Measurements from ENCODE around the gene EFNA1. TPM values are rescaled to one million over a fixed set of nuclear protein-coding genes. Genes with fewer than 3 reads are reported as not detected.

EFNA1 gene
- total and polyA plus RNA-seq, 2 of the 13 experiments (the other 11 are each of a cell fraction or from before 2014, with no cell fraction given): 81.8 to 874 TPM

- TF ChIP-seq YEATS4 (CRISPR knock-in tag; IDR thresholded peaks at IDR 0.05; ENCODE audit: borderline replicate concordance): no peak
- TF ChIP-seq, protein P1, sequence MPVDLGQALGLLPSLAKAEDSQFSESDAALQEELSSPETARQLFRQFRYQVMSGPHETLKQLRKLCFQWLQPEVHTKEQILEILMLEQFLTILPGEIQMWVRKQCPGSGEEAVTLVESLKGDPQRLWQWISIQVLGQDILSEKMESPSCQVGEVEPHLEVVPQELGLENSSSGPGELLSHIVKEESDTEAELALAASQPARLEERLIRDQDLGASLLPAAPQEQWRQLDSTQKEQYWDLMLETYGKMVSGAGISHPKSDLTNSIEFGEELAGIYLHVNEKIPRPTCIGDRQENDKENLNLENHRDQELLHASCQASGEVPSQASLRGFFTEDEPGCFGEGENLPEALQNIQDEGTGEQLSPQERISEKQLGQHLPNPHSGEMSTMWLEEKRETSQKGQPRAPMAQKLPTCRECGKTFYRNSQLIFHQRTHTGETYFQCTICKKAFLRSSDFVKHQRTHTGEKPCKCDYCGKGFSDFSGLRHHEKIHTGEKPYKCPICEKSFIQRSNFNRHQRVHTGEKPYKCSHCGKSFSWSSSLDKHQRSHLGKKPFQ (CRISPR knock-in tag; IDR thresholded peaks at IDR 0.05; ENCODE audit: insufficient replicate concordance): no peak
- TF ChIP-seq HMGXB4 (CRISPR knock-in tag; IDR thresholded peaks at IDR 0.05; ENCODE audit: borderline replicate concordance in 1 of 2, low read depth in 1 of 2): peak in 1 of 2 experiments; percentile 24; a peak in 1 of 4 replicates
- TF ChIP-seq, protein P2, sequence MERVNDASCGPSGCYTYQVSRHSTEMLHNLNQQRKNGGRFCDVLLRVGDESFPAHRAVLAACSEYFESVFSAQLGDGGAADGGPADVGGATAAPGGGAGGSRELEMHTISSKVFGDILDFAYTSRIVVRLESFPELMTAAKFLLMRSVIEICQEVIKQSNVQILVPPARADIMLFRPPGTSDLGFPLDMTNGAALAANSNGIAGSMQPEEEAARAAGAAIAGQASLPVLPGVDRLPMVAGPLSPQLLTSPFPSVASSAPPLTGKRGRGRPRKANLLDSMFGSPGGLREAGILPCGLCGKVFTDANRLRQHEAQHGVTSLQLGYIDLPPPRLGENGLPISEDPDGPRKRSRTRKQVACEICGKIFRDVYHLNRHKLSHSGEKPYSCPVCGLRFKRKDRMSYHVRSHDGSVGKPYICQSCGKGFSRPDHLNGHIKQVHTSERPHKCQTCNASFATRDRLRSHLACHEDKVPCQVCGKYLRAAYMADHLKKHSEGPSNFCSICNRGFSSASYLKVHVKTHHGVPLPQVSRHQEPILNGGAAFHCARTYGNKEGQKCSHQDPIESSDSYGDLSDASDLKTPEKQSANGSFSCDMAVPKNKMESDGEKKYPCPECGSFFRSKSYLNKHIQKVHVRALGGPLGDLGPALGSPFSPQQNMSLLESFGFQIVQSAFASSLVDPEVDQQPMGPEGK (CRISPR knock-in tag; IDR thresholded peaks at IDR 0.05): peak; percentile 23; the same call in 1 of the 2 replicates
- no peak for TF ChIP-seq CERS6 (CRISPR knock-in tag; IDR thresholded peaks at IDR 0.05)
- TF ChIP-seq ZNF891 (CRISPR knock-in tag; IDR thresholded peaks at IDR 0.05): no peak; the same call in 1 of the 2 replicates
- TF ChIP-seq, protein P3, sequence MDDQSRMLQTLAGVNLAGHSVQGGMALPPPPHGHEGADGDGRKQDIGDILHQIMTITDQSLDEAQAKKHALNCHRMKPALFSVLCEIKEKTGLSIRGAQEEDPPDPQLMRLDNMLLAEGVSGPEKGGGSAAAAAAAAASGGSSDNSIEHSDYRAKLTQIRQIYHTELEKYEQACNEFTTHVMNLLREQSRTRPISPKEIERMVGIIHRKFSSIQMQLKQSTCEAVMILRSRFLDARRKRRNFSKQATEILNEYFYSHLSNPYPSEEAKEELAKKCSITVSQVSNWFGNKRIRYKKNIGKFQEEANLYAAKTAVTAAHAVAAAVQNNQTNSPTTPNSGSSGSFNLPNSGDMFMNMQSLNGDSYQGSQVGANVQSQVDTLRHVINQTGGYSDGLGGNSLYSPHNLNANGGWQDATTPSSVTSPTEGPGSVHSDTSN (CRISPR knock-in tag; IDR thresholded peaks at IDR 0.05; ENCODE audit: borderline replicate concordance): no peak
- TF ChIP-seq, protein P4, sequence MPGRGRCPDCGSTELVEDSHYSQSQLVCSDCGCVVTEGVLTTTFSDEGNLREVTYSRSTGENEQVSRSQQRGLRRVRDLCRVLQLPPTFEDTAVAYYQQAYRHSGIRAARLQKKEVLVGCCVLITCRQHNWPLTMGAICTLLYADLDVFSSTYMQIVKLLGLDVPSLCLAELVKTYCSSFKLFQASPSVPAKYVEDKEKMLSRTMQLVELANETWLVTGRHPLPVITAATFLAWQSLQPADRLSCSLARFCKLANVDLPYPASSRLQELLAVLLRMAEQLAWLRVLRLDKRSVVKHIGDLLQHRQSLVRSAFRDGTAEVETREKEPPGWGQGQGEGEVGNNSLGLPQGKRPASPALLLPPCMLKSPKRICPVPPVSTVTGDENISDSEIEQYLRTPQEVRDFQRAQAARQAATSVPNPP (CRISPR knock-in tag; IDR thresholded peaks at IDR 0.05): no peak
- no peak for TF ChIP-seq CEBPG (CRISPR knock-in tag; IDR thresholded peaks at IDR 0.05)
- TF ChIP-seq NFE2 (CRISPR knock-in tag; IDR thresholded peaks at IDR 0.05): no peak
- 0 out of 2 replicates have a peak, but pooled peaks have one; percentile 9 for TF ChIP-seq GATAD2A (CRISPR knock-in tag; IDR thresholded peaks at IDR 0.05)
- TF ChIP-seq PCBP1 (IDR thresholded peaks at IDR 0.05; ENCODE audit: borderline replicate concordance, low read depth, low read length): no peak
- no peak for TF ChIP-seq ZSCAN30 (CRISPR knock-in tag; IDR thresholded peaks at IDR 0.05)
- TF ChIP-seq DNMT1 (CRISPR knock-in tag; IDR thresholded peaks at IDR 0.05): 0 out of 2 replicates have a peak, but pooled peaks have one; percentile 61
- no peak for TF ChIP-seq LCORL (IDR thresholded peaks at IDR 0.05)
- peak; percentile 50; the same call in 1 of the 2 replicates for TF ChIP-seq LCORL (CRISPR knock-in tag; IDR thresholded peaks at IDR 0.05)
Measured at GRCh38 chr1:155124503-155125463, 2.9 kb upstream of the EFNA1 start (continued).

Data from HepG2 (cell line).